Fibroblast of skin of back (primary cell): ENCODE data around the gene ITPR1.

Experiments used
- DNase-seq: peaks from one replicate; pipeline ENCODE4 v3.0.0-alpha.2; 2013

The ITPR1 gene

GRCh38 chr3:4533489-4534443 lies 40.6 kb downstream of the ITPR1 start:
- peak; percentile 1 for DNase-seq

GRCh38 chr3:4534906-4535305 lies 41.8 kb downstream of the ITPR1 start:
- no peak for DNase-seq

GRCh38 chr3:4536260-4536659 lies 43.1 kb downstream of the ITPR1 start:
- DNase-seq = no peak

GRCh38 chr3:4540267-4540666 lies 47.1 kb downstream of the ITPR1 start:
- DNase-seq = no peak

GRCh38 chr3:4543110-4543509 lies 50.0 kb downstream of the ITPR1 start:
- no peak for DNase-seq

GRCh38 chr3:4546346-4547178 lies 53.4 kb downstream of the ITPR1 start:
- DNase-seq = no peak

- no peak for DNase-seq
Observed at GRCh38 chr3:4547799-4548198, 54.7 kb downstream of the ITPR1 start.

GRCh38 chr3:4548356-4548755 lies 55.2 kb downstream of the ITPR1 start:
- no peak for DNase-seq

GRCh38 chr3:4548780-4549179 lies 55.6 kb downstream of the ITPR1 start:
- DNase-seq = no peak

GRCh38 chr3:4549896-4550295 lies 56.7 kb downstream of the ITPR1 start:
- no peak for DNase-seq

GRCh38 chr3:4551051-4551711 lies 58.0 kb downstream of the ITPR1 start:
- DNase-seq = no peak

- DNase-seq = no peak
Observed at GRCh38 chr3:4551794-4552442, 58.8 kb downstream of the ITPR1 start.

GRCh38 chr3:4552811-4553210 lies 59.7 kb downstream of the ITPR1 start:
- DNase-seq = no peak

GRCh38 chr3:4561661-4562060 lies 68.5 kb downstream of the ITPR1 start:
- no peak for DNase-seq

- DNase-seq = no peak
Observed at GRCh38 chr3:4562595-4562994, 69.4 kb downstream of the ITPR1 start.

GRCh38 chr3:4564270-4564669 lies 71.1 kb downstream of the ITPR1 start:
- DNase-seq = no peak

GRCh38 chr3:4564928-4565586 lies 71.9 kb downstream of the ITPR1 start:
- DNase-seq = no peak

GRCh38 chr3:4565809-4566501 lies 72.8 kb downstream of the ITPR1 start:
- no peak for DNase-seq

GRCh38 chr3:4568841-4569240 lies 75.7 kb downstream of the ITPR1 start:
- DNase-seq = no peak

- DNase-seq = no peak
Observed at GRCh38 chr3:4570840-4571621, 77.9 kb downstream of the ITPR1 start.
